Right forelimb (tissue), 1 donor: ENCODE results near the gene HOXD10.

Experiments
- DNase-seq: peaks from one replicate; pipeline ENCODE4 v3.0.0-alpha.2; 2018

HOXD10 gene

DNA sequence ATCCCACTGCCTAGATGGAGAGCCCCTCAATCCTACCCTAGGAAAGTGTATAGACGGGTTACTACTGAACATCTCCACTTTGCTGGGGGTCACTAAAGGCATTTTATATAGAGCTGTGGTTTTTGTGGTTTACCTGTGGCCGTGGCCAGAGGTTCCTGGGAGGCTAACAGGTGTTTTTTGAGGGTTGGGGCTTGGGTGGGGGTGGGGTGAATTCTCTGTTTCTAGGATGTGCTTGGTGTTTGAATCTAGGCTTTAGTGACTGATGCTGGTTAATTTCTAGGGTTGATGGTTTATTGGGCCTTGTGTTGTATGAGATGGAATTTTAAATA is 20.6 kb downstream of the HOXD10 start:
- DNase-seq, result no peak

DNA sequence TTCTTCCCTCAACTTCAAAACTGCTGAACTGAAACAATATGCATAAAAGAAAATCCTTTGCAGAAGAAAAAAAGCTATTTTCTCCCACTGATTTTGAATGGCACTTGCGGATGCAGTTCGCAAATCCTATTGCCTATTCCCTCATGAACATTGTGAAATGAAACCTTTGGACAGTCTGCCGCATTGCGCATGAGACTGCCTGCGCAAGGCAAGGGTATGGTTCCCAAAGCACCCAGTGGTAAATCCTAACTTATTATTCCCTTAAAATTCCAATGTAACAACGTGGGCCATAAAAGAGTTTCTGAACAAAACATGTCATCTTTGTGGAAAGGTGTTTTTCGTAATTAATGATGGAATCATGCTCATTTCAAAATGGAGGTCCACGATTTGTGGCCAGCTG is 21.3 kb downstream of the HOXD10 start:
- DNase-seq, result no peak

DNA sequence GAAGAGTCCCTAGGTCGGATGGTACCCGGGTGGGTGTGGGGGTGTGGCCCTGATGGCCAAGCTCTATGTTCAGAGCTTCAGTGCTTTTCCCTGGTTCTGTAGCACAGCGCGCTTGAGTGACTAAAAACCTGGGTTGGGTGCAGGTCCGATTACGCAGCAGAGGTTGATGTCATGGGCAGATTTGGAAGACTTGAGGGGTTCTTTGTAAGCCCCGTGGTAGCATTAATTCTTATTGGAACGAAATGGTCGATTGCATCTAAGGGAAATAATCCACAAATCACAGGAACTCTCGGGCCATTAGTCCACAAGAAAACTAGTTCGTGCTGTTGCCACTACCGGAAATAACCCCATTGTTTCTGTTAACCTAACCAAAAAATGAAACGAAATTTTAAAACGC is 21.9 kb downstream of the HOXD10 start:
- DNase-seq, result peak; percentile 59

DNA sequence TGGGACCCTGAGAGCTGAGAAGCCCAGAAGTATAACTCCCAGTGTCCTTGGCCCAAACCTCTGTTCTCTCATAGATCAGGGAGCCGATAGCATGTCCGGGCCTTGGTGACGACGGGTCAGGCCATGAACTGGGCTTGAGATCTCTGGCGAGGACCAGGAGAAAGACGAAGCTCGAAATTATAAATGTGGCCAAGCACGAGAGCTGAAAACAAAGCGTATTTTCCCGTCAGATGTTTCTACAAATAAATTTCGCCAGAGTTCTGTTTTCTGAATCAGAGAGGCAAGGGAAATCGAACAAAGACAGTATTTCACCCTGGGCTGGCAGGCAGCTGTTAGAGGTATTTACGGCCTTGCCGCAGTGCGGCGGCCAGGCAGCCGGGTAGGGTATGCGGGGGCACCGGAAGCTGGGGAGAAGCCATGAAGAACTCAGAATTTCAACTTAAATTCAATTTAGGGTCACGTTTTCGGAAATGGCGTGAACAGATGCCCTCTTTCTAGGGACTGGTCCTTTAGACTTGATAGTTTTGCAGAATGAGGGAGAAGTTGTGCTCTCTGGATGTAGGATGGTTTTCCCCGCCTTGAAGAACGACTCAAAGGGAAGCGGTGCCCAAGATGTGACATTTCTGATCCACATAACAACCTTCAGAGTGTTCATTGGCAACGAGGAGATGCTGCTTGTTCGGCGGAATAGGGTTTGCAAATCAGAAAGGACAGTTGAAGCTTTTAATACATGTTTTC is 22.5 kb downstream of the HOXD10 start:
- peak; percentile 68 for DNase-seq

DNA sequence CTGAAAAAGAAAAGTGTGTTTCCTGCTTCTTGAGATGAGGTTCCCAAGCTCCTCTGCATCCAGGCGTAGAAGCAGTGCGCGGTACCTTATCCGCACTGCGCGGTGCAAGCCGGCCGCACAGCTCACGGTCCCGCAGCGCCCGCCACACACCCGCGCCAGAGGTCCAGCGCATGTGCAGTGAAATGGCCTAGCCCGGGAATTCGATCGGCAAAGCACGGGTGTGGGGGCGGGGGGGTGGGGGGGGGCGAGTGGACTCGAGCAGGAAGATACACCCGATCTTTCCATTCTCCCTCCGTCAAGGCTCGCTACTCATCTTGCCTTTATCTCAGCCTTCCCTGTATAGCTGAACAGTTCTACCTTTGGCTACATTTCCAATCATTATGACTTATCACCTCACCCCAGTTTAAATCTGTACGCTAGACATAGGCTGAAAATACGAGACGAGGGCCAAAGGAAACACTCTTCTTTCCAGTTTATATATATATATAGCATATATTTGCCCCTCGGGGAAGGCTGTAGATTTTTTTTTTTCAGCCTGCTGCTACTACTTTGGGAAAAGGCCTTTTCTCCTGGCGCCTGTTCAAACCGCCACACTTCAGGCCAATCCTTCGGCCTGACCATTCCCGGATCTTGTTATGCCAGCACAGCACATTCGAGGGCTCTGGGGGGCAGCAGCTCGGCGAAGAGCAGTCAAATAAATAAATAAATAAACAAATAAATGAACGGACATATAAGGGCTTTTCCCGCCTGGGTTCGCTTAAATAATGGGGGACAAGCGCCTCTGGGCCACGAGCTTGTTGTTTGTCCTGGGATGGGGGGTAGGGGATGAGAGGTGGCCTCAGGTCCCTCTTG is 23.3 kb downstream of the HOXD10 start:
- peak; percentile 84 for DNase-seq

DNA sequence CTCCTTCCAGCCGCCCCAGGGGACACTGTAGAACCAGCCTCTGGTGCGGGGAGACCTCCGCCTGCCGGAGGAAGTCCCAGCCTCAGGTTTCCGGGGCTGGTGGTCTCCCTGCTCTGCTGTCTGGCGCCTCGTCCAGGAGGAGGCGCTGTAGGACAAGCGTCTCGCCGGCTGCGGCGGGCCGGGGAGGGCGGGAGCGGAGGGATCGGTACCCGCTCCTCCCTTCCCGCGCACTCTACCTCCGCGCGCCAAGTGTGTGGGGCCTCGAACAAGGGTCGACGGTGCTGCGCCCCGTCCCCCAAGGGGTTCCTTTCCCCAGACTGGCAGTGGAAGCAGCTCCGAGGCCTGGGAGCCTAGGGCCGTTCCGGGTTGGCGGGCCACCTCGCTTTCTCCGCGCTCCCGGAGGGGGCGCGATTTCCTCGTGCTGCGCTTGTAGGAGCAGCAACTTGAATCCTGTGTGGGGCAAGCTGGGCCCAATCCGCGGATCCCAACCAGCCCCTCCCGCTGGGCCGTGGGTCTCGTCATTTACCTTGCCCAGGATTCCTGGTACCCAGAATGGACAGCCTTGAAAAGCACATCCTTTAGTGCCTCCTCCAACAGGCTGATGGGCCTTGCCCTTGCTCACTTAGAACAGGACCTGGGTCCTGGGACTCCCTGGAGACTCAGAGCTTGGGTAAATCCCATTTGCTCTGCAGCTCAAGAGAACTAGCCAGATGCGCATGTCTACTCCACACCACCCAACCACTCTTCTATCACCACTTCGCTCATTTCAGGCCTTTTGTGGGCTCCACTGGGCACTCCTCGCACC is 24.1 kb downstream of the HOXD10 start:
- DNase-seq, result peak; percentile 93

- DNase-seq, result no peak
These were observed 25.7 kb downstream of the HOXD10 start for GRCh38 chr2:176142281-176142680.

DNA sequence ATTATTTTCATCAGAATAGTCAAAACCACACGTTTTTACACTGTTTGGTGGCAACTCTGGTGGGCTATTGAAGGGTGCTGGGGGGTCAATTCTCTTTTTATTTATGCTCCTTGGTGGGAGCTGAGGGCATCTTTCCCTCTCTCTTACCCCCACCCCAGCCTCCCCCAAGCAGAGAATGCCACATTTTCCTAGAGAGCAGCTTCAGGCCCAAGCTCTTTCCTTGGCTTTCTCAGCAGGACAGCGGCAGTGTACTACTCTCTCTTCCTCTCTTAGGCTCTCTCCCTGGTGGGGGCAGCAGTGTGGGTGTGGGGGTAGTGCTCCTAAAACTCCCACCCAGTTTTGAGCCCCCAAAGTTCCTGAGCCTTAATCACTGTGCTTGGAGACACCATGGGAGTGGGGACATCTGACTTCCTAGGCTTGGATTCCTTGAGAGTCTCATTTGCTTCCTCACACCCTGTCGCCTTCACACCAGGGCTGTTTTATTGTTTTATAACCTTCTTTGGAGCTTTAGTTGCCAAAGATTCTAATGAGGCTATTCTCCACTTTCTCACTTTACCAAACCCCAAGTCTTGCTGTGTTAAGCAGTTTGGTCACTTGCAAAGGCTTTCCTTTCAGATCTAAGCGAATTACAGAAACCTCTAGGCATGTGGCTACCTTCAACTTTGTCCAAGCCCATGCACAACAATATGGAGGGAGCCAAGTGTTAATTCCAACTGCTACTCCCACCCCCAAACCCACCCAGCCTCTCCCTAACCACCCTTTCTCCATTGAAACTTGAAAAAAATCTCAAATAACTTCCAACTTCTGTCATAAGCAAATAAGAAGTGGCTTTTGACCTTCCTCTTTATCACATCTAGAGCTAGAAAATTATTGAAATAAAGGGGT is 28.7 kb downstream of the HOXD10 start:
- DNase-seq, result no peak

- no peak for DNase-seq
These were observed 29.5 kb downstream of the HOXD10 start for GRCh38 chr2:176146101-176146500.

DNA sequence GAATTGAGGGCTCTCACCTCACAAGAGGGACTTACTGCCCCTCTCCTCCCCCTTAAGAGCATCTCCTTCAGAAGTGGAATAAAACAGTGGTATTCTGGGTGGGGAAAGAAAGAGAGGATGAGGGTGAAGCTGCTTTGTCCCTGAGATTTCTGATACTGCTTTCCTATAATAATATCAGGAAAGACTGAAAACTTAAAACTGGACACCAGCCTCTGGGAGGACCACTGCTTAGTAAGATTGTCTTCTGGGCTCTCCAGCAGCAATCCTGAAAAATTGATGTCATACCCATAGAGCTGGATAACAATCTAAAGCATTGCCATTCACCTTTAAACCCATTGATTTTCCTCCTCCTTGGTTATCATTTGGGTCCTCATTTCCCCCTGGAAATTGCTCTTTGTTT is 30.1 kb downstream of the HOXD10 start:
- no peak for DNase-seq

GRCh38 chr2:176147210-176147799 is 30.7 kb downstream of the HOXD10 start:
- DNase-seq, result no peak

GRCh38 chr2:176147800-176148496 is 31.4 kb downstream of the HOXD10 start:
- DNase-seq, result no peak

DNA sequence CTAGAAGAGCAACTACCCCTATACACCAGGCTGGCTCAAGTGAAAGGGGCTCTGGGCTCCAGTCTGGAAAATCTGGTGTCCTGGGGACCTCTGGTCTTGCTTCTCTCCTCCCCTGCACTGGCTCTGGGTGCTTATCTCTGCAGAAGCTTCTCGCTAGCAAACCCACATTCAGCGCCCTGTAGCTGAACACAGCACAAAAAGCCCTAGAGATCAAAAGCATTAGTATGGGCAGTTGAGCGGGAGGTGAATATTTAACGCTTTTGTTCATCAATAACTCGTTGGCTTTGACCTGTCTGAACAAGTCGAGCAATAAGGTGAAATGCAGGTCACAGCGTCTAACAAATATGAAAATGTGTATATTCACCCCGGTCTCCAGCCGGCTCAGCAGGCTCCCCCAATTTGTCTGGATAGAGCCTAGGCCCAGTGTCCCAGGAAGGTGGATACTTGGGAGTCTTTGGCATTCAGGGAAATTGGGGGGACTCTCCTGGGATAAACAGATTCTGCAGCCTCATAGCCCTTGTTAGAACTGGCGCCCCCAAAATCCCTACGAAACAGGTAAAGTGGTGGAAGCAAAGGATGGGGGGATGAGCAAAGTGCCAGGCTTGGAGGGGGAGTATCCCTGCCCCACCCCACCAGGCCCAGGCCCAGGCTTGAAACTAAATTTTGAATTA is 32.3 kb downstream of the HOXD10 start:
- DNase-seq, result no peak

GRCh38 chr2:176149481-176149938 is 32.9 kb downstream of the HOXD10 start:
- no peak for DNase-seq

GRCh38 chr2:176149939-176150583 is 33.5 kb downstream of the HOXD10 start:
- no peak for DNase-seq

DNA sequence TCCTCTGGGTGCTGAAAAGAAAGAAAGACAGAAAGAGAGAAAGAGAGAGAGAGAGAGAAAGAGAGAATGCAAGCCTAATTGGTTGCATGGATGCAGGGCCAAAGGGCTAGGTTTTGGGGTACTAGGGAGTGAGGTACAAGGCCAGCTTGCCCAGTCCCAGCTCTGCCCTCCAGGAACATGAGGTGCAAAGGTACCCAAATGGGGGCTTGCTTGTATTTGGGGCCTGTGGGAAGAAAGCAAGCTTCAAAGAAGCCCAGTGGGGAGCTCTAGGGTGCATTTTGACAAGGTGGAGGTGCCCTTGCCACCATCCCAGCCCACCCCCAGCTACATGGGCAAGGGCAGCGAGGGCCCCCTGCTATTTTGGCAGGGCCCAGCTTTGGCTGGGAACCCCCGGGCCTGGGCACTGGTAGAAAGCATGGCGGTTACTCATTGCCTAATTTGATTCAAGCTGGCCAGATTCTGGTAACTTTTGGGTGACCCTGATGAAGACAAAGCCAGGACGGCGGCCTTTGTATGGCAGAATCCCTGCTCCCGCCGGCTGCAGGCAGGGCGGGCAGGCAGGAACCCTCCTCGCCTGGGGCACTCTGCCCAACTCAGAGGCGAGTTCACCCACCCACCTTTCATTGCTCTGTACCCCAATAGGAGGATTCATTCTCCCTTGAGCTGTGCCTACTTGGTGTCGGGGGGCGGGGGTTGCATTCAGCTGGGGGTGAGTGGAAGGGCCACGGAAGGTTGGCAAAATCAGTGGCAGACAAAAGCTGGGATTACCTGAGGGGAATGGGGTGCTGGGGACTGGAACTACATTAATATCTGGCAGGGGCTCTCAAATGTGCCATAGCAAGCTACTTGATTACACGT is 34.2 kb downstream of the HOXD10 start:
- no peak for DNase-seq

GRCh38 chr2:176151442-176152287 is 35.1 kb downstream of the HOXD10 start, which contains the start of gene HOXD4:
HOXD4 (plus strand) TSS chr2:176151550; CDS start chr2:176151634, 84 bp downstream.
- no peak for DNase-seq
